Right lobe of liver (tissue), 4 donors: ENCODE results near the gene TEX22.

ENCODE experiments used
- CTCF ChIP-seq, 4 donors: fragments of 200-600 bp in 3 of 4; fragments of 450-650 bp in 1 of 4; IDR thresholded peaks; one replicate each; pipeline versions ENCODE4 v1.5.1 to v1.8.0; 2016 to 2022; ENCODE audit warnings: antibody characterized with exemption in 4 of 4, mild to moderate bottlenecking in 2 of 4
- POLR2A ChIP-seq: fragments of 450-650 bp; IDR thresholded peaks from one replicate; pipeline ENCODE4 v1.6.1; 2017; ENCODE audit warnings: antibody characterized with exemption, mild to moderate bottlenecking
- donor health status: DM: no; HTN: no; CAD: no.
- donor health status: DM: no; HTN: no; CAD: no.
- donor health status: DM: no; HTN: yes; CAD: no.

- TF ChIP-seq CTCF (IDR thresholded peaks at IDR 0.05): no peak
- TF ChIP-seq POLR2A: no peak
Observed at GRCh38 chr14:105442125-105442524, 43.8 kb downstream of the TEX22 start.
